Esophagus (tissue), 2 donors: ENCODE data around the gene AHNAK. TPM values are rescaled to one million over a fixed set of nuclear protein-coding genes. Genes with fewer than 3 reads are reported as not detected.
"Not testable (repeated sequence)": the region's sequence is repeated elsewhere in the genome, so short reads cannot be mapped to it uniquely, and the experiment has no call there.

ENCODE experiments used
- H3K27ac ChIP-seq, 2 donors: one replicate each; pipeline ENCODE4 v1.5.1; 2013; ENCODE audit warnings: low read depth in 2 of 2, mild to moderate bottlenecking in 2 of 2, inconsistent platforms in 1 of 2, low read length in 1 of 2, moderate library complexity in 1 of 2
- H3K27me3 ChIP-seq, 2 donors: one replicate each; pipeline ENCODE4 v1.6.1; 2013; ENCODE audit warnings: low read length in 2 of 2, control low read depth in 1 of 2, mild to moderate bottlenecking in 1 of 2; ENCODE audit not compliant: insufficient read depth in 2 of 2, control insufficient read depth in 1 of 2
- H3K36me3 ChIP-seq, 2 donors: one replicate each; pipeline ENCODE4 v1.6.1; 2013; ENCODE audit warnings: low read length in 1 of 2; ENCODE audit not compliant: control insufficient read depth in 2 of 2, insufficient read depth in 2 of 2
- H3K4me1 ChIP-seq, 2 donors: one replicate each; pipeline ENCODE4 v1.6.1; 2013; ENCODE audit warnings: low read length in 1 of 2; ENCODE audit not compliant: control insufficient read depth in 2 of 2, insufficient read depth in 2 of 2
- H3K4me3 ChIP-seq, 2 donors: one replicate each; pipeline ENCODE4 v1.5.1; 2013; ENCODE audit warnings: low read length in 2 of 2, mild to moderate bottlenecking in 2 of 2, low read depth in 1 of 2, moderate library complexity in 1 of 2
- H3K9me3 ChIP-seq, 2 donors: one replicate each; pipeline ENCODE4 v1.6.1; 2013; ENCODE audit warnings: mild to moderate bottlenecking in 2 of 2, low read depth in 1 of 2, low read length in 1 of 2, moderate library complexity in 1 of 2; ENCODE audit not compliant: control insufficient read depth in 2 of 2, insufficient read depth in 1 of 2
- WGBS, 2 donors: extraction: QIAGEN DNeasy Blood & Tissue Kit; methylation state at CpG; one replicate each; pipeline ENCODE4 v1.1.7; 2013; 5-methylcytosine and 5-hydroxymethylcytosine counted together
- polyA plus RNA-seq, 2 donors: library from polyadenylated mRNA; stranded (reverse); fragments of 200-250 nt; gene quantifications; one replicate each; pipeline ENCODE4 v1.2.3, GENCODE V29; 2013
- donor health status: healthy with polysubstance abuse.
- donor health status: Bipolar disorder and iron deficiency.

AHNAK gene
- polyA plus RNA-seq, 2 donors: 168 to 195 TPM

DNA sequence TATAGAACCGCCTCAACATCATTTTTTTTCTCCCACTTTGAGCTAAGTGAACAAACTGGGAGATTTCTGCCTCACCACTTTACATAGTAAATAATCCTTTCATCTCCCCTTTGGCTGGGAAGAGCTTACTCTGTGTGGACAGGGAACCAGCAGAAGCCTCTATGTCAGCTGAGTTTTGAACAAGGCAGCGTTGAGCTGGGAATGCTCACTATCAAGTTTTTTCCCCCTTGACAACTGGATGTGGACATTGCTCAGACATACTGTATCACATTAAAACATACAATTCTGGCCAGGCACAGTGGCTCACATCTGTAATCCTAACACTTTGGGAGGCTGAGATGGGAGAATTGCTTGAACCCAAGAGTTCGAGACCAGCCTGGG lies 46.0 kb downstream of the AHNAK start:
- Histone ChIP-seq H3K9me3 (no peaks in the 10 kb centered on the region), H3K4me1 (peaks cover 5 to 19% of the 10 kb centered on the region in 2 donors), H3K27ac (peak overlapping the region; percentile 92 to 99), H3K4me3 (no peak overlapping the region), H3K36me3 (no peaks in the 10 kb centered on the region), H3K27me3 (no peaks in the 10 kb centered on the region)
- 58 to 75% methylated on average over 3 of the region's 3 CpGs for WGBS, 2 donors

DNA sequence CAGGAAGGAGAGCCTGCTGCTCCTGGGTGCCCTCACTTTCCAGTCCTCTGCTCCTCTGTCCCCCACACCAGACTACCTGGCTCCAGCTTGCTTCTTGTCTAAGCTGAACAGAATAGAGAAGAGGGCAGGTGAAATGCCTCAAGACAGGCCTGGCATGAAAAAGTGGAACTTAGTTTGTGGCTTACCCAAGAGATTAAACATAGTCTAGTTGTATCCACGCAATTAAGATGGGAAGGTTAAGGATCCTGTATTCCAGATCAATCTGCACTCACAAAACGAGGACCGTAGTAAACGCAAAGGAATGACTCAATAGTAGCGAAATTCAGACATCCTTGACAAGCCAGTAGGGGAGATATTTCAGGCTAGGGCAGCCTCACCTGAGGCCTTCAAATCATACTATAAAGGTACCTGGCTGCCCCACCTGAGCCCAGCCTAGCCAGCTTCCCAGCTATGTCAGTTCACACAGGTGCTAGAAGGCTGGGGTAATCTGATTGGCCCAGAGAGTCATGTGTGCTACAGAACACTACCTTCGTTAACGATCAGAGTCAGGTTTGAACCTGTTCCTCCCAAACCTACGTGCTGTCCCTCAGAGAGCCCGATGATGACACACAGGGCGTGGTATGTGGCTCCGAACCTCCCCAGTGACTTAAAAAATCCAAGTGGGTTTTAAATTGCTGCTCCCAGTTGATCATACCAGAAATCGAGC lies 46.5 kb downstream of the AHNAK start:
- Histone ChIP-seq H3K9me3 (no peaks in the 10 kb centered on the region), H3K36me3 (no peaks in the 10 kb centered on the region), H3K4me1 (peaks cover 2 to 16% of the 10 kb centered on the region in 2 donors), H3K4me3 (no peak overlapping the region), H3K27me3 (no peaks in the 10 kb centered on the region), H3K27ac (peak overlapping the region; percentile 99)
- 50 to 58% methylated on average over 12 of the region's 12 CpGs for WGBS, 2 donors

DNA sequence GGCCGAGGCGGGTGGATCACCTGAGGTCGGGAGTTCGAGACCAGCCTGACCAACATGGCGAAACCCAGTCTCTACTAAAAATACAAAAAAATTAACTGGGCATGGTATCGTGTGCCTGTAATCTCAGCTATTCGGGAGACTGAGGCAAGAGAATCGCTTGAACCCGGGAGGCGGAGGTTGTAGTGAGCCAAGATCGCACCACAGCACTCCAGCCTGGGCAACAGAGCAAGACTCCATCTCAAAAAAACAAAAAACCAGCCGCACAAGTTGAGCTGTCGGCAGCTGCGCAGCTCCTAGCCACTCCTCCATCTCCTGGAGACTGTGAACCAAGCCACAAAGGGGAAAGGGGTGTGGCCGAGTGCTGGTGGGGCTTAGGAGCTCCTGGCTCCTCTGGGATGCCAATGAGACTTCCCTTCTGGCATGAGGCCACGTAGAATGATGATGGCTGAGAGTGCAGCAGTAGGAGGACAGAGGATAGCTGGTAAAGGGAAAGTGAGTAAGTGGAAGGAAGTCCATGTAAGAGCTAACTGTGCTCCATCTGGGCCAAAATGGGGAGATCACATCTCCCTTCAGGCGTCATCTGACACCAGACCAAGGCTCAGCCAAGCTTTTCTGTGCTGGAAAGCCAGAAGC lies 47.2 kb downstream of the AHNAK start:
- not testable (repeated sequence) for H3K4me3 ChIP-seq, H3K36me3 ChIP-seq, H3K27me3 ChIP-seq, H3K9me3 ChIP-seq
- Histone ChIP-seq H3K27ac (peak overlapping the region; percentile 99), H3K4me1 (peaks cover 0 to 16% of the 10 kb centered on the region in 2 donors)
- WGBS, 2 donors: 55 to 64% methylated on average over 17 of the region's 17 CpGs

DNA sequence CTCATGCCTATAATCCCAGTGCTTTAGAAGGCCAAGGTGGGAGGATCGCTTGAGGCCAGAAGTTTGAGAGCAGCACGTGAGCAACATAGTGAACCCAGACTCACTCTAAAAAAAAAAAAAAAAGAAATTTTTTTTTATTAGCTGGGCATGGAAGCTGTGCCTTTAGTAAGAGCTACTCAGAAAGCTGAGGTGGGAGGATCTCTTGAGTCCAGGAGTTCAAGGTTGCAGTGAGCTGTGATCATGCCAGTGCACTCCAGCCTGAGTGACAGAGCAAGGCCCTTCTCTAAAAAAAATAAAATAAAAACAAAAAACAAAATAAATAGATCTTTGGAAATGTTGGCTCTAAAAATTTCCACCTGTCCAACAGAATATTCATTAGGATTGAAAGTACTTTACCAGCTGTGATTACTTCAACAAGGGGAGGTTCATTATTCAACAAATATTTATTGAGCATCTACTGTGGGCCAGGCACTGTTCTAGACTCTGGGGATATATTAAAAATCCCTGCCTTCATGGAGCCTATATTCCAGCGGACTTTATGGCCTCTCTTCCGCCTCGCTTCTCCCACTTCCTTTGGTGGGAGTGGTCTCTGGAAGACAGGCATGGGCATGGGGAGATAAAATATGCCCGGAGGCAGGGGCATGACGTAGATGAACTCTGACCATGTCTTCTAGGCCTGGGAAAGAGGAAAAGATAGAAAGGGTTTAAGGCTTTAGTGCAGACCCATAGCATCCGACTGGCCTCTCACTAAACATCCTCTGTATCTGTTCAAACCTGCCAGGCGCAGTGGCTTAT lies 47.9 kb downstream of the AHNAK start:
- no peaks in the 10 kb centered on the region for H3K27me3 ChIP-seq
- peak overlapping the region; percentile 99 for H3K27ac ChIP-seq
- H3K4me1 ChIP-seq: peaks cover 0 to 16% of the 10 kb centered on the region in 2 donors
- H3K9me3 ChIP-seq: no peaks in the 10 kb centered on the region
- no peaks in the 10 kb centered on the region for H3K36me3 ChIP-seq
- H3K4me3 ChIP-seq: no peak overlapping the region
- 89 to 91% methylated on average over 9 of the region's 9 CpGs for WGBS, 2 donors

DNA sequence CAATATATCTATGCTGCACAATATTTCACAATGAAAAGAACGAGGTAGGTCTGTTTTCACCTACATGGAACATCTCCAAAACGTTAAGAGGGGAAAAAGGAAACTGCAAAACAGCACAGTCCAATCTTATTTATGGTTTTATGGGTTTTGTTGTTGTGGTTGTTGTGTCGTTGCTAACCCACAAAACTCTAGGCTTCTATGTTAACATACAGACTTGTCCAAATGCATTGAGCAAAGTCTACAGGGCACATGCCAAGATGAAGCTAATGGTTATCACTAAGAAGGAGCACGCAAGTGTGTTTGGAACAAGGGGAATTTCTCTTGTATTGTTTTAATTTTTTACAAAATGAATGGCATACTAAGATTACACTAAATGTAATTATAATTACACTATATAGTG lies 48.6 kb downstream of the AHNAK start:
- Histone ChIP-seq H3K4me3 (no peak overlapping the region), H3K4me1 (peaks cover 0 to 16% of the 10 kb centered on the region in 2 donors), H3K27me3 (no peaks in the 10 kb centered on the region), H3K9me3 (no peaks in the 10 kb centered on the region), H3K27ac (peak overlapping the region in 1 of 2 donors; percentile 27), H3K36me3 (no peaks in the 10 kb centered on the region)
- WGBS, 2 donors: 67 to 78% methylated on average over 4 of the region's 4 CpGs

DNA sequence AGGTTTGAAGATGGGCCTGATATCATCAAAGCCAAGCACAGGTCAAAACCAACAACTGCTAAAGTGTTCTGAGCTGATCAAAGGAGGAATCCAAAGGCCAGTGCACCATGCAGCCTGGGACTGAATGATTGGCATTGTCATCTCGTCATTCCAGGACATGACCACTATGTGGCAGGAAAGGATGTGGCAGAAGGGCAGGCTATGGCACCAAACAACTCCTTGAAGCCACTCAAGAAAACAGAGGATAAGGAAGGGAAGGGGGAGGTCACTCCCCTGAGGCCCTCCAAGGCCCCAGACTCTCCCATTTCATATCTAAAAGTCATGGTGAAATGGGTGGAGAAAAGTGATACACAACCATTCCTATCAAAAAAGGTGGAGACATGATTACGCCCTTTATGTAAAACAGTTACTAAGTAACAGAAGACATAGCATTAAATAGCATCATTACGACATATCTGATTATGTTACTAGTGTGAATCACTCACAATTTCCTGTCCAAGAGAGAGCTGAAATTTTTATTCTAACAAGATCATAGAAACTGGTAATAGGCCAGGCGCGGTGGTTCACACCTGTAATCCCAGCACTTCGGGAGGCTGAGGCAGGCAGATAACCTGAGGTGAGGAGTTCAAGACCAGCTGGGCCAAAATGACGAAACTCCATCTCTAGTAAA lies 49.3 kb downstream of the AHNAK start:
- 56 to 58% methylated on average over 7 of the region's 7 CpGs for WGBS, 2 donors
- peak overlapping the region; percentile 58 to 72 for H3K27ac ChIP-seq
- H3K9me3 ChIP-seq: no peaks in the 10 kb centered on the region
- H3K27me3 ChIP-seq: no peaks in the 10 kb centered on the region
- no peak overlapping the region for H3K4me3 ChIP-seq
- H3K36me3 ChIP-seq: no peaks in the 10 kb centered on the region
- H3K4me1 ChIP-seq: peaks cover 0 to 16% of the 10 kb centered on the region in 2 donors

DNA sequence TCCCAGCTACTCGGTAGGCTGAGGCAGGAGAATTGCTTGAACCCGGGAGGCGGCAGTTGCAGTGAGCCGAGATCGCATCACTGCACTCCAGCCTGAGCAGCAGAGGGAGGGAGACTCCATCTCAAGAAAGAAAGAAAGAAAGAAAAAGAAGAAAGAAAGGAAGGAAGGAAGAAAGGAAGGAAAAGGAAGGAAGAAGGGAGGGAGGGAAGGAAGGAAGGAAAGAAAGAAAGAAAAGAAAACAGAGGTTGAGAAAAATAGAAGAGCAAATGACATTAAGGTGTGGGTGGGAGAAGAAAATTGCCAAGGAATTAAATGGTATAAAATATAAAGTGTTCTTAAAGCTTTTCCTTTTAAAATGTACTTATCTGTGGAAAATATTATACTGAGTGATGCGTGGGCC lies 49.9 kb downstream of the AHNAK start:
- H3K4me3 ChIP-seq: no peak overlapping the region
- H3K4me1 ChIP-seq: peaks cover 0 to 11% of the 10 kb centered on the region in 2 donors
- WGBS, 2 donors: 92 to 96% methylated on average over 6 of the region's 6 CpGs
- no peaks in the 10 kb centered on the region for H3K36me3 ChIP-seq
- H3K9me3 ChIP-seq: no peaks in the 10 kb centered on the region
- H3K27ac ChIP-seq: peak overlapping the region; percentile 58 to 72
- H3K27me3 ChIP-seq: no peaks in the 10 kb centered on the region

DNA sequence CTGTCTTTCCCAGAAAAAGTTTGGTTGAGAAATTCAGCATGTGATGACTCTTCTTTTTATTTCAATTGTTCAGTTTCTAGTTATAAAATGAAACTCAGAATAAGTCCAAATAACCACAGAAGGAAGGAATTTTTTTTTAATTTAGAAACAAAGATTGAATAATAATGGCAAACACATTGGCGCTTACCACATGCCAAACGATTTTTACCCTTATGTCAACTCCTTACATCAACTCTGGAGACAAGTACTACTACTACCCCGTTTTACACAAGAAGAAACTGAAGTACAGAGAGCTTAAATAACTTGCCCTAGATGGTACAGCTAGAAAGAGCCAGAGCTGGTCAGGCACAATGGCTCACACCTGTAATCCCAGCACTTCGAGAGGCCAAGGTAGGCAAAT lies 52.4 kb downstream of the AHNAK start:
- Histone ChIP-seq H3K4me3 (no peak overlapping the region), H3K36me3 (no peaks in the 10 kb centered on the region), H3K27me3 (no peaks in the 10 kb centered on the region), H3K27ac (no peak overlapping the region), H3K4me1 (peaks cover 0 to 3% of the 10 kb centered on the region in 2 donors), H3K9me3 (no peaks in the 10 kb centered on the region)
- 80 to 82% methylated on average over 4 of the region's 4 CpGs for WGBS, 2 donors

DNA sequence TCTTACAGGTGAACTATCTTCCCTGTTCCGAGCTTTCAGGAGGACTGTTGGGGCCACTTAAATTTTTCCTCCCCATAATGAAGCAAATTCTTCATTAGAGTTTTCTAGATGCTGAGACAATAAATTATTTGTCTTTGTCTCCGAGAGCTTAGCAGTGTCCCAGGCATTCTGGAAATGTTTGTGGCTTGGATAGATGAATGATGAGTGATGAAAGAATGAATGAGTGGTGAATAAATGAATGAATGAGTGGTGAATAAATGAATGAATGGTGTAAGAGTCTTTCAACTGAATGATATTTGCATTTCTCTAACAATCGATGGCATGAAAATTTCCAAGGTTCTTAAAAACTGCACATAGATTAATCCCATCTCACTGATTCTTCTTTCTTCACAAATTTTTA lies 52.8 kb downstream of the AHNAK start:
- H3K4me1 ChIP-seq: peaks cover 0 to 3% of the 10 kb centered on the region in 2 donors
- H3K36me3 ChIP-seq: no peaks in the 10 kb centered on the region
- H3K27me3 ChIP-seq: no peaks in the 10 kb centered on the region
- no peak overlapping the region for H3K27ac ChIP-seq
- no peaks in the 10 kb centered on the region for H3K9me3 ChIP-seq
- 92 to 95% methylated on average over 3 of the region's 3 CpGs for WGBS, 2 donors
- no peak overlapping the region for H3K4me3 ChIP-seq
